ENCODE measurements around the gene TBRG1.
"Not testable (repeated sequence)": the region's sequence is repeated elsewhere in the genome, so short reads cannot be mapped to it uniquely, and the experiment has no call there.

The TBRG1 gene, protein sequence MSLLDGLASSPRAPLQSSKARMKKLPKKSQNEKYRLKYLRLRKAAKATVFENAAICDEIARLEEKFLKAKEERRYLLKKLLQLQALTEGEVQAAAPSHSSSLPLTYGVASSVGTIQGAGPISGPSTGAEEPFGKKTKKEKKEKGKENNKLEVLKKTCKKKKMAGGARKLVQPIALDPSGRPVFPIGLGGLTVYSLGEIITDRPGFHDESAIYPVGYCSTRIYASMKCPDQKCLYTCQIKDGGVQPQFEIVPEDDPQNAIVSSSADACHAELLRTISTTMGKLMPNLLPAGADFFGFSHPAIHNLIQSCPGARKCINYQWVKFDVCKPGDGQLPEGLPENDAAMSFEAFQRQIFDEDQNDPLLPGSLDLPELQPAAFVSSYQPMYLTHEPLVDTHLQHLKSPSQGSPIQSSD

DNA sequence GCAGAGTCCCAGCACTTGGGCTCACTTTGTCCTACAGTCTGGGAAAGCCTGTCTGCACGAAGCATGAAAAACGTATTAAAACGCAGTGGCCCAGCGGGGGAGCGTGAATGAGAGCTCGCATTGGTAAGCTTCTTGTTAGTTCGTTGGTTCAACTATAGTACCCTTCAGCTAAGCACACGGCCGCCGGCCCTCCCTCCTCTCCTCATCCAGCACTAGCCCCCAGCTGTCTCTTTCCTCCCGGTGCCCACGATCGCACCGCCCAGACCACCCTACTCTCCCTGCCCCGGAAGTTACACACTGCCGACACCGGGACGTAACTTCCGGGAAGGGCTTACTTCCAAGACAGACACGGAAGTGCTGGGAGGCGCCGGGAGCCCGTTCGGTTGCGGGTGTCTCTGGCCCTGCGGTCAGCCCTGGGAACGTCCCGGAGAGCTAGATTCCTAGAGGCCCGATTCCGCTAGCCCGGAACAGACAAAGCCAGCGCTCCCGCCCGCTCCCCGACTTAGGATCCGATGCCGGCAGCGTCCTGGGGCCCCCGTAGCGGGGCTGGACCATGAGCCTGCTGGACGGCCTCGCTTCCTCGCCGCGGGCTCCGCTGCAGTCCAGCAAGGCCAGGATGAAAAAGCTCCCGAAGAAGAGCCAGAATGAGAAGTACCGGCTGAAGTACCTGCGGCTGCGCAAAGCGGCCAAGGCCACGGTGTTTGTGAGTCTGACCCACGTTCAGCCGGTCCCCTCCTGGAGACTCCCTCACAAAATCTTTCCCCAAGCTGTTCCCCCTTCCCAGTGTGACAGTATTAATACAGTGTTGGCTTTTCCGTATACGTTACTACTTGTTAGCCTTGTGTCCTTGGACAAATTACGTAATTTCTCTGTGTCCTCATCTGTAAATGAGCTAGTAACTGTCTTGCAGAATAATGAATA lies at the start of gene TBRG1:
TBRG1 (plus strand) TSS at position 334 of the 921 bp plus-strand sequence; CDS start at position 554, 220 bp downstream.
- DNase-seq, result peak; percentile 96

DNA sequence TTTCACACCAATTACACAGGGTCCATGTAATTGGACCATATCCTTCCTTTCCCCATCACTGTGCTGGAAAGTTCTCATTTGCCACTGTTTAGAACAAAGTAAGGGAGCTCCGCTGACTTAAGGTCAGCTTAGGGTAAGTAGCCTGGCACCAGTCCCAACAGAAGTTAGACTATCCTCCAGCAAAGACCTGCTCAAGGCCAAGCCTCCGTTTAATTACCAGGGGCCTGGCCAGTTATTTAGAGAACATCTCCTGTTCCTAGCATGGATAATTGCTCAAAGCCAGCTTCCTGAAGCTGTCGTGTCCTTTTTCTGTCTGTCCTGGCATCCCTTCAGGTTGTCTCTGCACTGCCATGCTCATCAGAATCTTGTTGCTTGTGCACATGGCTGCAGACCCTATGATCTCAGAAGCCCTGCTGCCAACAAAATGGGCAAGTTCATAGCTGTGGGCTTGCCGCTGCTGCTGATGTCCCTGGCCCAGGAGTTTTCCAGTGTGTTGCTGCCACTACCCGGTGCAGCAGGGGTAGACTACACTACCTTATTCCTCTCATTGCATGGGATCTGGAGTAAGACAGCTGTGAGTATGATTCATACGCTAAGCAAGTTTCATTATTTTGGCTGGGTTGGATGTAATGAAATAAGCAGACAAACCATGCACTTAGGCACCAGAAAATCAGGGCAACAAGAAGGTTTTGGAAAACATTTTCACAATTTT lies 44.8 kb upstream of the TBRG1 start:
- DNase-seq, result no peak

DNA sequence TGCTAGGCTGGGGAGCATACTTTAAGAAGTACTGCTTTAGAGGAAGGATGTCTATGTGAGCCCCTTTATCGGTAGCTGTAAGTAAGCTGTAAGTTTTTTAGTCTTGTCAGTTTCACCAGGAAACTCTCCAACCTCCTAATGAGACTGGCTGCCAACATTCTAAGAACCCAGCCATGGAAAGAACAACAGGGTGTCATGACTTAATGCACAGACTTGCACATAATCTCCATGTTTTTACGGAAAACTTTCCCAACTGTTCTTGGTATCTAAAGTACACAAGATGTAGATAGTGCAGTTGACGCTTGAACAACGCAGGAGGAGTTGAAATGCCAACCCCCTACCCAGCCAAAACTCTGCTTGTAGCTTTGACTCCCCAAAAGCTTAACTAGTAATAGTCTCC lies 43.9 kb upstream of the TBRG1 start:
- no peak for DNase-seq

DNA sequence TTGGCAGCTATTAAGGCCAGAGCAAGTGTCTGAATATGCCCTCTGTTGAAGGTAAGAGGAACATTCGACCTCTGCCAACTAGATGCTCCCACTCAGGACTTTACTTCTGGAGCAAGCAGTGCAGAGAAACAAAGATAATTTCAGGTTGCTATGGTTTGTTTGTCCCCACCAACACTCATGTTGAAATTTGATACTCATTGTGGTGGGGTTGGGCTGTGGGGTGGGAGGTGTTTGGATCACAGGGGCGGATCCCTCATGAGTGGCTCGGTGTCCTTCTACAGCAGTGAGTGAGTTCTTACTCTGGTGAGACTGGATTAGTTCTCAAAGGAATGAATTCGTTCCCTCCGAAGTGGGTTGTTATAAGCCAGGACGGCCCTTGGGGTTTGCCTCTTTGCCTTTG lies 40.8 kb upstream of the TBRG1 start:
- DNase-seq, result no peak

DNA sequence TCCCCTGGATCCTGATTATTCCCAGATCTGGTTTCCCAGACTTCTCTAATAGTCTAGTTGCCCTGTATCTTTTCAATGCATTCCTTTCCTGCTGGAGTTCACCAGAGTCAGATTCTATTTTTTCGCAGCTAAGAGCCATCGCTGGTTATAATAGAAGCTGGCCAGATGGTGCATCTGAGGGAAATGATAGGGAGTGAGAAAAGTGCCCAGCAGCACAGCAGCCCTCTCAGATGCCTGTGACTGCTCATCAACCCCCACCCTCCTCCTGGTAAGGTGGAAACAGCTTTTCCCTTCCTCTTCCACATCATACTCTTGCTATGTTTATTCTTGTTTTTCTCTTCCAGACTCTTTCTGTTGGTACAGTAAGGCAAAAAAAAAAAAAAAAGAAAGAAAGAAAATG lies 40.1 kb upstream of the TBRG1 start:
- DNase-seq, result no peak

DNA sequence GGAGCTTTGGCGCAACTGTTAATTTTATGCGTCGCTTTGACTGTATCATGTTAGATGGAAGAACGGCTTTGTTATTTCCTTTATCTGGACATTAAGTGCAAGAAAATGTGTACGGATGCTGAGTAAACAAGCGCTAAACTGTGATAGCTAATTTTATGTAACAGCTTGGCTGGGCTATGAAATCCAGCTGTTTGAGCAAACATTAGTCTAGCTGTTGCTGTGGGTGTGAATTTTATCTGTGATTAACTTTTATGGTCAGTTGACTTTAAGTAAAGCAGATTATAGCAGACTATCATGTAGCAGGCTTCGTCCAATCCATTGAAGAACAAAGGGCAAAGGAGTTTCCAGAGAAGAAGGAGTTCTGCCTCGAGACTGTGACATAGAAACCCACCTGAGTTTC lies 38.9 kb upstream of the TBRG1 start:
- DNase-seq, result no peak

DNA sequence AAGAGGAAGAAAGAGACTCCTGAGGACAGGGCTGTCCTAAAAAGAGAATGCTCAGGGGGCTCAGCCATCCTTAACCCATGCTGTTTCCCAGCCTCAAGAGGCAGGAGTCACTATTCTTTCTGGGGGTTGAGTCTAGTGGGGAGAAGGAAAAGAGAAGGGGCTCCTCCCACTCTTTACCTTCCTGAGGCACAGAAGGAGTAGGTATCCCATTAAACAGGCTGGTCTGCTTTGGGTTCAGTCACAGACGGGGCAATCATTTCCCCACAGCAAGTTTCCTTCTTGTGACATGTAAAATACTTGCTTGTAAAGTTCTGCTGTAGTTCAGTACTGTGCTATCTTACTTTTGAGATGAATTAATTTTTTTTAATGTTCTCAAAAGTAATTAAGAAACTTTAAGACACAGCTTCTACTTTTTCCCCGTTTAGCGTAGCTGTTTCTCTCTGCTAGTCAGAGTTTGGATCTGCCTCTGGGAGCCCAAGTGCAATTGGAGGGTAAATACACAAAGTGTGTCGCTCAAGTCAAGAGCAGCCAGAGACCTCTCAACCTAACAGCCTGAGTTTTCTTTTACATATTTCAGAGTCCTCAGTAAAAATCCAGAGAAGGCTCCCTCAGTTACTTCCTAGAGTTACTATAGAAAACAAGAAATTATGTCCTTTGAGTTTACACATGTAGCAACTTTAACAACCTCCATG lies 37.8 kb upstream of the TBRG1 start:
- DNase-seq, result no peak

DNA sequence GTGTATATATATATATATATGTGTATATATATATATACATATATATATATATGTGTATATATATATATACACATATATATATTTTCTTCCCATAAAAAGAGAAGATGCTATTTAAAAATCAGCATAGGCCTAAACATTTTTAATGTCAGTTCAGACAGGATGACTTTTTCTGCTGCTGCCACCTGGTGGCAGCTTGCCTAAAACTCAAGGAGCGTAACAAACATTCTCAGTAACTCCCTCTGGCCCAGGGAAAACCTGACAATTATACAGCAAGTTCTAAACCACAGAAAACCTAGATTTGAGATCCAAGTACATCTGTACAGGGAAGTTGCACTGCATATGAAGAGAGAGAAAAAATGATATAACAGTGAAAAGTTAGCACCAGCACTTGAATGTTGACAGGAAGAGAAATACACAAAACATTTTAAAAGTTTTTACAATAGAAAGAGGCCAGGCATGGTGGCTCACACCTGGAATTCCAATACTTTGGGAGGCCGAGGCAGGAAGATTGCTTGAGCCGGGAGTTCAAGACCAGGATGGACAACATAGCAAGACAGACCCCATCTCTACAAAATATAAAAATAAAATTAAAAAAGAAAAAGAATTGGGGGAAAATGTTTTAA lies 36.3 kb upstream of the TBRG1 start:
- peak; percentile 57 for DNase-seq

DNA sequence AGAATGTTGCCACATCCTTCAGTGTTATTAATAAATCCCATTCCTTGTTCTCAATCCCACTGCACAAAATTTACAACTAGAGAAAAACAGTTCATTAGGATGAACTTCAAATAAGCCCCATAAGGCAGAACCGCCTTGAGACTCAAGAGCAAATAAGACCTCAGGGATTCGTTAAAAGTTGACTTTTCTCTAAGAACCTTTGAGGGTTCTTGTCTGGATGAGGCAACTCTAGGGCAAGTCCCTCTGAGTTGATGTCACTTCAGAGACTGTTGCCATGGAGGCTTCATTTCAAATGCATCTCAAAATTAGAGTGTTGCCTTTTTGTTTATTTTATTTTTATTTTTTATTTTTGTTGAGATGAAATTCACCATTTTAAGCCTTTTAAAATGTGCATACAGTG lies 31.2 kb upstream of the TBRG1 start:
- DNase-seq, result no peak

DNA sequence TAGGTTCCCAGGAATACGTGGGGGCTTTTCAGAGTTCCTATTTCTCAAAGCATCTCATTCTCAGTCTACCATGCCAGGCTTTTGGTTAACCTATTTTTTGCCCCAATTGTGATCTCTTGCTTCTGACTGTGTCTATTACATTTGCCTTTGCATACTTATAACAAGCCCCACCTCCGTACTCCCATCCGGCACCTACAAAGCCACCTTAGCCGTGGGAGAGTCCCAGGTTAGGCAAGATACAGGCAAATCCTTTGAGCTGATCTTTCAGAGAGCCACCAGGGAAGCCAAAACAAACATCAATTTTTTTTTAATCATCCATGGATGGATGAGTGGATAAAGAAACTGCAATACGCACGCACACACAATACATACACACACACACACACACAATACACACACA lies 30.0 kb upstream of the TBRG1 start:
- DNase-seq, result no peak

DNA sequence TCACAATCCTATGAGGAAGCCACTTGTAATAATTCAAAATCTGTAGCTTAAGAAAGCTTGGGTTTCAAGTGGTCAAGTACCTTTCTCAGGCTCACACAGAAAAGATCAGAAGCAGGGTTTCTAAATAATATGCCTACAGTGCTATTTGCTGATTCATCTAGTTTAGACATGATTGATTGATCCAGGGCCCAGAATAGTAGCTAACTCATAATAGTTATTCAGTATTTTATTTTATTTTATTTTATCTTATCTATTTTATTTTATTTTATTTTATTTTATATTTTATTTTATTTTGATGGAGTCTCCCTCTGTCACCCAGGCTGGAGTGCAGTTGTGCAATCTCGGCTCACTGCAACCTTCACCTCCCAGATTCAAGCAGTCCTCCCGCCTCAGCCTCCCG lies 27.4 kb upstream of the TBRG1 start:
- DNase-seq, result no peak

DNA sequence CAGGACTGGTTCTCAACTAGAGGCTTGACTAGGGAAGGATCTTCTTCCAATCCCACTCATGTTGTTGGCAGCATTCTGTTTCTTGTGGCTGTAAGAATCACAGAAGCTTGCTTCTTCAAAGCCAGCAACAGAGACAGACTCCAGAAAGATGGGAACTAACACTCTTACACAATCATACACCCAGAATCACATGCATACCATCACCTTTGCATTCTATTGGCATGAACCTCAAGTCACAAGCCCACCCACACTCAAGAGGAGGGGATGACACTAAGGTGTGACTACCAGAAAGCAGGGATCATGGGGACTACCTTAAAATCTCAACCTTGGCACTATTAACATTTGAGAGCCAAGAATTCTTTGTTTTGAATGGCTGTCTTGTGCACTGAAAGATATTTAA lies 25.0 kb upstream of the TBRG1 start:
- DNase-seq, result no peak

DNA sequence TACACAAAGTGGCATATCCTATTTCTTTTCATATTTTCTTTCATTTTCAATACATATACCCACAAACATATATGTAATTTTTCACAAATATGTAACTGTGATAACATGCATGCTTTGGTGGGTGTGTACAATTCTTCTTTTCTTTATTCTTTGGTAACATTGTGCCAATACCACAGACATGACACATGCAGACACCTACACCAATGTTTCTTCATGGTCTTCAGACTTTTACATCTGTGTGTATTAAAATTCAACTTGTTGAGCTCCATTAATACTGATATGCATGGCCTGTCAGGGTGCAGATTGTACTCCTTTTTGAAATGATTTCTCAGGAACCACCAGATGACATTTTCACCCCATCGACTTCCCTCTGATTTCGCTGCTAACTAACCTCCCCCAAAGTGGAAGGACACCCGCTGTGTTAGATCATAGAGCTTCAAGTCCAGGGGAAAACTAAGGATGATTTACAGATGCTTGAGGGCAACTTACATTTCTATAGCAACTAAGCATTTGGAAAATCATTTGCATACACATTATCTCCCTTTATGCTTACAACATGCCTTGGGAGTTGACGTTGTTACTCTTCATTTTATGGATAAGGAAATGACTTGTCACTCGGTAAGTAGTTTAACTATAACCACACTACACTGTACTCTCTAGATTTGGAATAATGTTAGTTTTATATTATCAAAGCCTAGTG lies 21.9 kb upstream of the TBRG1 start:
- no peak for DNase-seq

DNA sequence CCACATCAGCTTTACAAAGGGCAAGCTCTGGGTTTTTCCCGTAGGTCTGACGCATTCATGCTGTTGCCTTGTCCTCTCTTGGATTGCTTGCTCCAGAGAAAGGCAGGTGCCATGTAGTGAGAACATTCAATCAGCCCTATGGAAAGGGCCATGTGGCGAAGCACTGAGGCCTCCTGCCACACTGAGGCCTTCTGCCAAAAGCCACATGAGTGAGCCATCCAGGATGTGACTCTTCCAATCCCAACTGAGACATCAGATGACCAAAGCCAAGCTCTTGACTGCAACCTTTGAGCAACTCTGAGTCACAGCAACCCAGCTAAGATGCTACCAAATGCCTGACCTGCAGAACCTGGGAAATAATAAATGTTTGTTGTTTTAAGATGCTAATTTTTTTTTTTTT lies 20.5 kb upstream of the TBRG1 start:
- no peak for DNase-seq

DNA sequence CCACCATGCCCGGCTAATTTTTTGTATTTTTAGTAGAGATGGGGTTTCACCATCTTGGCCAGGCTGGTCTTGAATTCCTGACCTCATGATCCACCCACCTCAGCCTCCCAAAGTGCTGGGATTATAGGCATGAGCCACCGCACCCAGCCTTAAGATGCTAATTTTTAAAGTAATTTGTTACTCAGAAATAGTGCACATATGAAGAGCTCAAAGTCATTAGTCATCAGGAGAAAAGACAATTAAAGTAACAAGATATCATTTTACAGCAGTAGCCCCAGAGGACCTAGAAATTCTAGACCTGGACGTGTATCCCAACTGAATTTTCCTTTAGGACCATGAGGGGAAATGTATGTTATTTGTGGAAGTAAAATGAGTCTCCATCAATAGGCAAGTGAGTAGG lies 19.9 kb upstream of the TBRG1 start:
- not testable (repeated sequence) for DNase-seq

DNA sequence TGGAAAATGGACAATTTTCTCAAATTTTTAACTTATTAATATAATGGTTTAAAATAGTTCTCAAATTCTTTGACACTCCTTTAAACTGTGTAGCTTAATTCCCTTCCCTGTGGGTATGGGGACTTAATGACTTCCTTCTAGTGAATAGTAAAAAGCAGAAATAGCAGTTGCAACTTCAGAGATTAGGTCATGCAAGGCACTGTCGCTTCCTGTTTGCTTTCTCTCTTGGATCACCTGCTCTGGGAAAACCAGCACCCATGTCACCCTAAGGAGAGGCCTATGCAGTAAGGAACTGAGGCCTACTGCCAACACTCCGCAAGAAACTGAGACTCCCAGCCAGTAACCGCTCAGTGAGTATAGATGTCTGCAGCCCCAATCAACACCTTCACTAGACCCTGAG lies 16.9 kb upstream of the TBRG1 start:
- no peak for DNase-seq

DNA sequence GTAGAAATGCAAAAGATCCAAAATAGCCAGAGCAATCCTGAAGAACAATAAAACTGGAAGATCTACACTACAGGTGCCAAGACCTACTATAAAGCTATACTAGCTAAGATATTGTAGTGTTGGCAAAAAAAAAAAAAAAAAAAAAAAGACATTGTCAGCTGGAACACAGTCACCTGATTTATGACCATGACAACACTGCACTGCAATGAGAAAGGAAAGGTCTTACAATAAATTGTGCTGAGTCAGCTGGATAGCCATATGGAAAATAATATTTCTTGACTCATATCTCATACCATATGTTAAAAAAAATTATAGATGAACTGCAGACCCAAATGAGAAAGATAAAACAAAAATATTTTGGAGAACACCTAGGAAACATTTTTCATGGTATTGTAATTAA lies 14.5 kb upstream of the TBRG1 start:
- DNase-seq, result no peak

DNA sequence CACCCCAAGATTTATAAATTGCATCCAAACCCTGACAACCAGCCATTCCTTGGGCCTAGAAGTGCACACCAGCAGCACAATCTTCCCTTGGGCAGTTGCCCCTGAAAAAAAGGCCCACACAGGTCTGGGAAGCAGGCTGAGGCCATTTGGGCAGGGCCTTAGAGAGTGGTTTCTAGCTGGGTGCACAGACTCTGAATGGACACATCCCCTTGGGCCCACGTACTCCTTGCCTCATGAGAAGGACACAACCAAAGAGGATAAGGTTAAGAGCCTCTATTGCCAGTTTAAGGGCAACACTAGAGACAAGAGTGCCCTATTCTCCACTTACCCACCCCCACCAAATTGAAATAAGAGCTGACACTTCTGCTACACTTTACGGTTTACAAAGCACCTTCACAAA lies 12.4 kb upstream of the TBRG1 start:
- no peak for DNase-seq

DNA sequence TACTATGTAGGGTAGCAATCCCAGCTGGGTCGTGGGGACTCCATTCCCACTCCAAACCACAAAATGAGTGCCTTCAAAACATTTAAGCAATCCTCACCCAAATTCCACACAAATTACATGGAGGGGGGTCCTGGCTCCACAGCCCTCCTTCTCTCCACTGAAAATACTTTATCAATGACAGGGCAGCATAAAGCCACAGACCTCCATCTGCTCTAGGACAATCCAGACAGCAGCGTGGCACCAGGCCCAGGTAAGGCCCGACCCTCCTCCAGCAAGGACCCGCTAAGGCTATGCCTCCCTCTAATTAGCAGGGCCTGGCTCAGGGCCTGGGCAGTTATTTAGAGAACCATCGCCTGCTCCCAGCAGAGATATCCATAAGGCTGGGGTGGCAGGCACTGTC lies 11.6 kb upstream of the TBRG1 start, which contains the start of gene PANX3:
PANX3 (plus strand) TSS at position 365 of the 400 bp plus-strand sequence. CDS start 129 bp downstream, outside the sequence.
- DNase-seq, result no peak

DNA sequence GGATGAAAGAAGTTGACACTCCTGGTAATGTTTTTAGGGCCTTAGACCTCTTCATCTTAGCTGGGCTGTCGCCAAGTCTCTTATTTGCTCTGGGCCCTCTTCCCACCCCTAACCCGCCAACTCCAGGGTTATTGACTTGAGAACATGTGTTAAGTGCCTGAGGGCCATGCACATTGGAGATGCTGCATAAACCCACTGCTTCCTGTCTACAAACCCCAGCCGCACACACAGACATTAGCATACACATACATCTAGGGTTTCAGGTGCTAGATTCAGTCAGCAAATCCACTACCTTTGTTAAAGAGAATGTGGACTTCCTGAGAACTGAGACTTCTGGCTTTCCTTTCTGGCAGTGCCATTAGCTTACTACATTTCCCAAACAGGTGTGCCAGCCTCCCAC lies 10.6 kb upstream of the TBRG1 start:
- DNase-seq, result peak; percentile 9

DNA sequence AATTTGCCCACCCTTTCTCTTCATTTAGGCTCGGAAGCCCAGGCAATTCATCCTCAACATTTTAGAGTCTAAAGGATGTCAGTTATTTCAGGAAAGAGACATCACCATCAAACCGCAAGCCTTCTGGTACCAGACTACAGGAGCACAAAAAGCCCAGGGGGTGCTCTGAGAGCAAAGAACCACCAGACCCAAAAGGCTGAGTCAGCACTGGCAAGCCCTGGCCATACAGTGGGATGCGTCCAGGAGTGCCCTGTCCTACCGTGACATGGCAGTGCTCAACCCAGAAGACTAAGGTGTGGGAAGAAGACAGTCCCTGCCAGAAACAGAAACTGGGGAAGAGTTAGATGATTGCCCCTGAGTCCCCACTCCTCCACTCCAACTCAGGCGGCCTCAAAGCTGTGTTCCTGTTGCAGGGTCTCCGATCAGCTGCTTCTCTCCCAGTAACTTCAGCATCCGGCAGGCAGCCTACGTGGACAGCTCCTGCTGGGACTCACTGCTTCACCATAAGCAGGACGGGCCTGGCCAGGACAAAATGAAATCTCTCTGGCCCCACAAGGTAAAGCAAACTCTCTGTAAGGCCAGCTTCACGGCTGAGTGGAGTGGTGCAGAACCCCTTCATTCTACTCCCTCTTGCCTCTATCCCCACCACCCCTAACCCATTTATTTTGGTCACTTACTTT lies 10.0 kb upstream of the TBRG1 start:
- no peak for DNase-seq
